CD4-positive, alpha-beta T cell treated with Interleukin-6 for 4 hours (primary cell): ENCODE measurements around the gene FUT3.

Source experiments
- DNase-seq: peaks from one replicate; pipeline ENCODE4 v3.0.0-alpha.2; 2020; ENCODE audit warnings: mixed read lengths

Gene FUT3

GRCh38 chr19:5822181-5822844 is 28.9 kb downstream of the FUT3 start:
- no peak for DNase-seq

- no peak for DNase-seq
These were observed 29.6 kb downstream of the FUT3 start for GRCh38 chr19:5821521-5822180.

- DNase-seq, result no peak
These were observed 30.5 kb downstream of the FUT3 start for GRCh38 chr19:5820785-5821184.

GRCh38 chr19:5818594-5818993 is 32.7 kb downstream of the FUT3 start:
- no peak for DNase-seq

GRCh38 chr19:5817218-5817617 is 34.0 kb downstream of the FUT3 start:
- DNase-seq, result no peak

GRCh38 chr19:5814852-5815246 is 36.4 kb downstream of the FUT3 start:
- DNase-seq, result no peak

GRCh38 chr19:5814123-5814851 is 37.0 kb downstream of the FUT3 start:
- DNase-seq, result no peak

GRCh38 chr19:5811117-5811516 is 40.1 kb downstream of the FUT3 start:
- no peak for DNase-seq

- no peak for DNase-seq
These were observed 41.8 kb downstream of the FUT3 start for GRCh38 chr19:5809469-5809868.

GRCh38 chr19:5809053-5809452 is 42.2 kb downstream of the FUT3 start:
- no peak for DNase-seq

GRCh38 chr19:5808120-5808816 is 43.0 kb downstream of the FUT3 start:
- no peak for DNase-seq

GRCh38 chr19:5806905-5807304 is 44.3 kb downstream of the FUT3 start:
- DNase-seq, result no peak

GRCh38 chr19:5806133-5806489 is 45.1 kb downstream of the FUT3 start:
- no peak for DNase-seq

- peak; percentile 76 for DNase-seq
These were observed 45.7 kb downstream of the FUT3 start for GRCh38 chr19:5805462-5806132.

GRCh38 chr19:5804516-5805461 is 46.5 kb downstream of the FUT3 start, which contains the start of gene NRTN:
TSS of gene NRTN (plus strand) at chr19:5805067. CDS start at chr19:5824166, 19,099 bp downstream.
- DNase-seq, result peak; percentile 77

GRCh38 chr19:5803752-5804515 is 47.3 kb downstream of the FUT3 start:
- peak; percentile 92 for DNase-seq

GRCh38 chr19:5803441-5803751 is 47.9 kb downstream of the FUT3 start:
- no peak for DNase-seq

- DNase-seq, result peak; percentile 25
These were observed 49.2 kb downstream of the FUT3 start for GRCh38 chr19:5801796-5802619.

GRCh38 chr19:5800361-5801270 is 50.6 kb downstream of the FUT3 start:
- no peak for DNase-seq
